Measurements from ENCODE around the gene RNF40.

Gene RNF40

DNA sequence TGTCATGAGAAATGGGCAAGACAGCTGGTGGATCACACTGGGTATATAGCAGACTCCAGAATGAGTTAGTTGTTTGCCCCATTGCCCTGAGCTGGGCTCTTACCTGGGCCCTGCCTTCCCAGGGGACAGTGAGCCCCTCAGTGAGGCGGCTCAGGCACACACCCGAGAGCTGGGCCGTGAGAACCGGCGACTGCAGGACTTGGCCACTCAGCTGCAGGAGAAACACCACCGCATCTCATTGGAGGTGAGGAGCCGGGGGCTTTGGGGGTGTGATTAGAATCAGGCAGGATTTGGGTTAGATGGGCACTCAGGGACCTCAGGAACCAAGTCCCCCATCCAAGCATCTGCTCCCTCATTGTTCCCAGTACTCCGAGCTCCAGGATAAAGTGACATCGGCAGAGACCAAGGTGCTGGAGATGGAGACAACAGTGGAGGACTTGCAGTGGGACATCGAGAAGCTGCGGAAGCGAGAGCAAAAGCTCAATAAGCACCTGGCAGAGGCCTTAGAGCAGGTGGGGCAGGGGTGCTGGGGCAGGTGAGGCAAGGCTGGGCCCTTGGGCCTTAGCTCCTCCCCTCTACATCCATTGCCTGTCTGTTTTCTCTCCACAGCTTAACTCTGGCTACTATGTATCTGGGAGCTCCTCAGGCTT is 2.8 kb downstream of the RNF40 start:
- DNase-seq = no peak

GRCh38 chr16:30766206-30766932 is 4.2 kb downstream of the RNF40 start:
- no peak for DNase-seq

GRCh38 chr16:30766933-30767284 is 4.8 kb downstream of the RNF40 start:
- no peak for DNase-seq

- no peak for DNase-seq
These were observed 5.8 kb downstream of the RNF40 start for GRCh38 chr16:30767767-30768465.

GRCh38 chr16:30768583-30769181 is 6.6 kb downstream of the RNF40 start:
- no peak for DNase-seq

DNA sequence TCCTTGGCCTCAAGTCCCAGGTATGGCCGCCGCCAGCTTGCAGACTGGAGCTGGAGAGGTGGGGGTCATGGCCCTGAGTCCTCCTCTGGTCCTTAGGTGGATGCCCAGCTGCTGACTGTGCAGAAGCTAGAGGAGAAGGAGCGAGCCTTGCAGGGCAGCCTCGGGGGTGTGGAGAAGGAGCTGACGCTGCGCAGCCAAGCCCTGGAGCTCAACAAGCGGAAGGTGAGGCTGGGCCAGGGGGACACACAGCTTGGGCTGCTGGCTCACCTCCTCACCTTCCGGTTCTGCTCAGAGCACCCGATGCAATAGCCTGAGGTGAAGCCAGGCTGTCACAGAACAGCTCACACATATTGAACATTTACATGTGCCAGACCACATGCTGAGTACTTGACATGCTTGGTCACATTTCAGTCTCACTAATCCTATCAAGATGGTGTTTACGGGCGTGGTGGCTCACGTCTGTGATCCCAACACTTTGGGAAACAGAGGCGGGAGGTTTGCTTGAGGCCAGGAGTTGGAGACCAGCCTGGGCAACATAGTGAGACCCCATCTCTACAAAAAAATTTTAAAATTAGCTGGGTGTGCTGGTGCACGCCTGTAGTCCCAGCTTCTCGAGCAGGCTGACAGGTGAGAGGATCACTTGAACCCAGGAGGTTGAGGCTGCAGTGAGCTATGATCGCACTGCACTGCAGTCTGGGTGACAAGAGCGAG is 7.4 kb downstream of the RNF40 start:
- DNase-seq = no peak

DNA sequence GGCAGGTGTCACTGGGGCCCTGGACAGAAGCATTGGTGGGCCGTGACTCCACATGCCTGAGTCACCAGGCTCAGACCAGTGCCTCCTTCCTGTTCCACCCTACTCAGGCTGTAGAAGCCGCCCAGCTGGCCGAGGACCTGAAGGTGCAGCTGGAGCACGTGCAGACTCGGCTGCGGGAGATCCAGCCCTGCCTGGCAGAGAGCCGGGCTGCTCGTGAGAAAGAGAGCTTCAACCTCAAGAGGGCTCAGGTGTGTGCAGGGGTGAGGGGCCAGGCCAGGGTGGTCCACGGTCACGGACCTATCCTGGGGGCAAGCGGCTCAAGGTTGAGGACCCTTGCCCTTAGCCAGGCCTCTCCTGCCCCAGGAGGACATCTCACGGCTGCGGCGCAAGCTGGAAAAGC is 9.6 kb downstream of the RNF40 start:
- DNase-seq = no peak

DNA sequence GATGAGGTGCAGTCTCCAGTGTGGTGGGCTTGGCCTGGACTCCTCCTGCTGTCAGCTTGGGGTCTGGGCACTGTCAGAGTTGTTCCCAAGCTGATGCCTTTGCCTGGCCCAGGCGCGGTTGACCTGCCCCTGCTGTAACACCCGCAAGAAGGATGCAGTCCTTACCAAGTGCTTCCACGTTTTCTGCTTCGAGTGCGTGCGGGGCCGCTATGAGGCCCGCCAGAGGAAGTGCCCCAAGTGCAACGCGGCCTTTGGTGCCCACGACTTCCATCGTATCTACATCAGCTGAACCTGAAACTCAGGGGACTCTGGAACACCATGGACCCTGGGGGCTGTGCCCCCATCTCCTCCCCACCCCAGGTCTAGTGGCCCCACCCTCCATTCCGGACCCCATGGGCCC is 11.7 kb downstream of the RNF40 start:
- DNase-seq = no peak

DNA sequence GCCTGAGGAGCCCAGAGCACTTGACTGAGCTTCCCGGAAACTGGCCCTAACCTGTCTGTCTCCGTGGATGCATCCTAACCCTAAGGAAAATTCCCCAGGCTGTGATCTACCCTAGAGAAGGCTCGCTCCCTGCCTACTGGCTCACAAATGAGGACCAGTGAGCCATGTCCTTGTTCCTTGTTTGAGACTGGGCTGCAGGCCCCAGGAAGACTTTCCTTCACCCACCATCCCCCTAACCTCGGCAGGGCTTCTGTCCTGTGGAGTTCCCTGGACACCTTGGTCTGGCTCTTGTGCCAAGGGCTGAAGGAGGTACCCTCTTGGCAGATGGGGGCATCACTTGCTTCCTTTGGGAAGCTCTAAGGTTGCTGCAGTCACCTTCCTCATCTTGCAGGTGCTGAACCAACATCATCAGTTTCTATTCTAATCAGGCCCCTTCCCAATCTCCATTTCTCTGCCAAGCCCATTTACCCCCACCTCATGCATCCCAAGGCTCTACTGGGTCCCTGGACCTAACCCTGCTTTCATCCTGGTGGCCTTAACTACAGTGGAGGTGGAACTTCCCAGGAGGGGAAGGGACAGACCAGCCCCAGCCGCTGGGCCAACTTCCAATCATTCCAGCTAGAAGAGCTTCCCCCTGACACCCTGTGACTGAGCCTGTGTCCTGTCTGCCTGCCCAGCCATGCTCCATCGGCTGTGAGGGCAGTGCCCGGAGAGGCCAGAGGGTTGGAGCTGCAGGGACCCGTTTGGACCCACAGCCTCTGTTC is 12.4 kb downstream of the RNF40 start:
- DNase-seq = peak; percentile 20

GRCh38 chr16:30775131-30775391 is 12.9 kb downstream of the RNF40 start:
- no peak for DNase-seq

DNA sequence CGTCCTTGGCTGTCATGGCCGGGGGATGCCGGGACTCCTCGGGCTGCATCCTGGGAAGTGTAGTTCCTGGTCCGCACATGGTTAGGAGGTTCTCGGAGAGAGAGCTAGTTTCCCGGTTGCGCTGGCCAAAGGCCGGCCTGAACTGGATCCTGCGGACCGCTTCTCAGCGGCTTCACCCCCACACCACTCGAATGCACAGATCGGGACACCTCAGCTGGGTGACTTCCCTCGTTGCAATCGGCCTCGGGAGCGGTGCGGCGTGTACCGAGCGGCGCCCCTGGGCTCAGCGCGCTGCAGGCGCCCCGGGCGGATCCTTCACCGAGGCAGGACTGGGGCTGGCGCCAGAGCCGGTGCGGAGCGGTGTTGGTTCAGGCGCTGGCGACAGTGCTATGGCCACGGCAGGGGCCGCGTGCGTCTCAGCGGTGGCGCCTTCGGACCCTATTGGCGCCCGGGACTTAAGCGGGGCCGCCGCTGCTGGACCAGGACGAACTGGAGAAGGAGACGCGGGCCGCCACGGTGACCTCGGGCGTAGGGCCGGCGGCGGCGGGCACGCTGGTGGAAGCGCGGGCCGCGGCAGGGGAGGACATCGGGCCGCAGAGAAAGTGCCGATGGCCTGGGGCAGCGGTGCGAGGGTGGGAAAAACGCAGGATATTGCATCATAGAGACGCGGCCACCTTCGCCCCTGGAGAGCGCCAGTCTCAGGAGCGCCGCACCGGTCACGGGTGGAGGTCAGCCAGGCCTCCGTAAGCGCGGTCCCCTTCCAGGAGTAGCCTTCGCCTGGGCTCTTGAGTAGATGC is 13.5 kb downstream of the RNF40 start:
- peak; percentile 82 for DNase-seq

GRCh38 chr16:30777591-30778297 is 15.6 kb downstream of the RNF40 start:
- no peak for DNase-seq

DNA sequence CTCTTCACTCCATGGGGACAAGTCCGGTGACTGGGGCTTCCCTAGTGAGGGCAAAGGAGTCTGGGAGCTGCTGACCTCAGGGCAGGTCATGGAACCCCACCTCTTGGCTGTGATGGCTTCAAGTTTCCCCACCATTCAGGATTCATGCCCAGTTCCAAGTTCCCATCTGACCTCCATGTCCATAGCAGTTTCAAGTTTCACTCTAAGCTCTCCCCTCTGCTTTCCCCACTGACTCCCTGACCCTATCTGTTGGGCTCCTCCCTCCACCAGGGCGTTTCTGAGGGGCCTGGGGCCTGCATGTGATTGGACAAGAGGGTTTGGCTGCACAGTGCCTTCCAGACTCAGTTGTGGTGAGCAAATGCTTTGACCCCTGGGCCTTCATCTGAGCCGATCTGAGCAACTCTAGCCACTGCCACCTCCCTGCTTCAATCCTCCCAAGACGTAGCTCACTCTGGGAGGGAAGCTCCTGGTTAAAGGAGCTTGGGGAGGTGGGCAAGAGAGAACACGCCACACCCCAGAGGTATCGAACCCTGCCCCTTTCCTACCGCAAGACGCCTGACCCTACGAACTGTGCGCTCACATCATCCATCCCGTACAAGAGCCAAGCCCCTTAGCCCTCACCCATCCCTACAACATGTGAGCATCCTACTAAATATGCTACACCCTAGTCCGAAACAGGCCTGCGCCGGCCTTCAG is 16.6 kb downstream of the RNF40 start:
- peak; percentile 20 for DNase-seq

GRCh38 chr16:30779596-30779995 is 17.5 kb downstream of the RNF40 start:
- DNase-seq = no peak

DNA sequence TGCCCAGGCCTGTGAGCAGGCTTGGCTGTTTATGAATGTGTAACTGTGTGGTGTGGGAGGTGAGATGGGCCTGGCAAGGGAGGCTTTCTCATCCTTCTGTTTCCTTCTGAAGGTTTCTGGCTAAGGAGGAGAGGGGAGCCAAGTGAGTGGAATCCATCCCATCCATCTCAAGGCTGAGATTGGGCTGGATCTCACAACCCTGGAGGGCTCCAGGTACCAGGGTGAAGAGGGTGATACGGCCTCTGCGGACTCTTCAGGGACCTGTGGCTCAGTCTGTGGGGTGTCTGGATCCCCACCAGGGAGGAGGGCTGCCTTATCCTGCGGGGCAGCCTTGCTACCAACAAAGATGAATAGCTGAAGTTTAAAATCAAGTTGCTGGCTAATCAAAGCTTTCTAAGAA is 17.9 kb downstream of the RNF40 start:
- no peak for DNase-seq

- DNase-seq = no peak
These were observed 18.4 kb downstream of the RNF40 start for GRCh38 chr16:30780549-30780948.

- DNase-seq = no peak
These were observed 20.6 kb downstream of the RNF40 start for GRCh38 chr16:30782486-30783279.

DNA sequence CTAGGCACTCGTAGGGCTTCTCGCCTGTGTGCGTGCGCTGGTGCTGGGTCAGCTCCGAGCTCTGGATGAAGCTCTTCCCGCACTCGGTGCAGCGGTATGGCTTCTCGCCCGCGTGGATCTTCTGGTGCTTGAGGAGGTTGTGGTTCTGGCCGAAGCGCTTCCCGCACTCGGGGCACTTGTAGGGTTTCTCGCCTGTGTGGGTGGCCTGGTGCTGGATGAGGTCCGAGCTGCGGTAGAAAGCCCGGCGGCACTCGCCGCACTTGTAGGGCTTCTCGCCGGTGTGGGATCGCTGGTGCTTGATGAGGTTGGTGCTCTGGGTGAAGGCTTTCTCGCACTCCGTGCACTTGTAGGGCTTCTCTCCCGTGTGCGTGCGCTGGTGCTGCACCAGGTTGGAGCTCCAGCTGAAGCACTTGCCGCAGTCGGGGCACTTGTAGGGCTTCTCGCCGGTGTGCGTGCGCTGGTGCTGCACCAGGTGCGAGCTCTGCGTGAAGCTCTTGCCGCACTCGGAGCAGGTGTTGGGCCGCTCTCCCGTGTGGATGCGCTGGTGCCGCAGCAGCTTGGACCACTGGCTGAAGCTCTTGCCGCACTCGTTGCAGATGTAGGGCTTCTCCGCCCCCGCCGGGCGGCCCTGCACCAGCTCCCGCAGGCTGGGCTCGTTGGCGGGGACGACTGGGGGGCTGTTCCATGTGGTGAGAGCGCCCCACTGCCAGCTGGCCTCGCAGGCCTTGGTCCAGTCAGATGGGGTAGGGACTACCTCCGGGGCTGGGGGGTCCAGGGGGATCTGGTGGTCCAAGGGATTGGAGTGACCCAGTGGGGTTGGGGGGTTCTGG is 21.4 kb downstream of the RNF40 start:
- no peak for DNase-seq

- DNase-seq = no peak
These were observed 22.1 kb downstream of the RNF40 start for GRCh38 chr16:30784215-30784614.
